ENCODE data around the gene NELL2. TPM values are rescaled to one million over a fixed set of nuclear protein-coding genes. Genes with fewer than 3 reads are reported as not detected.

Gene NELL2
- total and polyA plus RNA-seq, 10 of the 15 experiments (the other 5 are each of a cell fraction or from before 2014, with no cell fraction given) = 0.27 to 2.3 (median 0.76) TPM

DNA sequence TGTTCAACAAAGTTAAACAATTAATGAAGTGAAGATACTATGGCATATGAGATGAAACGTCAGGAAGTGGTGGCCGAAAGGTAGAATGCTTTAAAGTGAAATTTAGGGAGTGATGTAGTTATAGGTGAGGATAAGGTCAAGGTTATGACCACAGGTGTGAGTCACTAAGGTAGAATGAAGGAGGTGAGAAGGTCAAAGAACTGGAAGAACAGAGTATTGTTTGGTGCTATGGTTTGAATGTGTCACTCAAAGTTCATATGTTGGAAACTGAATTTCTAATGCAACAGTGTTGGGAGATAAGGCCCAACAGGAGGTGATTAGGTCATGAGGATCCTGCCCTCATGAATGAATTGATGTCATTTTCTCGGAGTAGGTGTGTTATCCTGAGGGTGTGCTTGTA, 293.6 kb downstream of the NELL2 start:
- DNase-seq (ENCODE audit: low read depth, low spot score) = no peak
- Histone ChIP-seq H3K9ac (ENCODE audit: control insufficient read depth, insufficient read depth, low read length) (no peak overlapping the region), H2AFZ (ENCODE audit: control insufficient read depth, low read depth, low read length) (no peak overlapping the region), H3K36me3 (ENCODE audit: control insufficient read depth in 2 of 2, insufficient read depth in 2 of 2, low read length in 1 of 2) (no peaks in the 10 kb centered on the region), H3K27me3 (replicated peaks in 1 of 2; ENCODE audit: control insufficient read depth in 2 of 2, insufficient read depth in 2 of 2, low read length in 1 of 2) (no peaks in the 10 kb centered on the region), H3K79me2 (ENCODE audit: control insufficient read depth, insufficient read depth, low read length) (no peaks in the 10 kb centered on the region), H4K20me1 (ENCODE audit: control insufficient read depth, insufficient read depth) (no peaks in the 10 kb centered on the region), H3K27ac (ENCODE audit: control insufficient read depth, insufficient read depth) (no peak overlapping the region), H3K9me3 (replicated peaks; ENCODE audit: control insufficient read depth, insufficient read depth, low read length) (no peaks in the 10 kb centered on the region), H3K4me3 (no peak overlapping the region), H3K4me2 (ENCODE audit: control insufficient read depth, insufficient read depth) (no peak overlapping the region), H3K4me1 (ENCODE audit: control insufficient read depth, insufficient read depth, low read length) (no peaks in the 10 kb centered on the region)
- 0% methylated on average over 3 of the region's 3 CpGs for WGBS (ENCODE audit: insufficient coverage, insufficient replicate concordance, low lambda C conversion rate, missing lambda C conversion rate)
- intact Hi-C loops (cut with micrococcal nuclease; ENCODE audit: unreplicated experiment) (no loop called here), in situ Hi-C loops (cut with MboI) (no loop called here)
- no peak for TF ChIP-seq NFYB (IDR thresholded peaks at IDR 0.05; ENCODE audit: insufficient read depth, low read depth, low read length)
- no peak for TF ChIP-seq NFXL1 (IDR thresholded peaks at IDR 0.05; ENCODE audit: borderline replicate concordance)
- TF ChIP-seq SKIL (IDR thresholded peaks at IDR 0.05; ENCODE audit: low read depth, poor library complexity, severe bottlenecking) = no peak
- TF ChIP-seq JUNB (IDR thresholded peaks at IDR 0.05) = no peak
- TF ChIP-seq TCF3 (IDR thresholded peaks at IDR 0.05; ENCODE audit: borderline replicate concordance, insufficient read depth, low read depth, low read length) = no peak
- TF ChIP-seq ATF7 (IDR thresholded peaks at IDR 0.05; ENCODE audit: low read depth) = no peak
- TF ChIP-seq RELA (IDR thresholded peaks at IDR 0.05; ENCODE audit: borderline replicate concordance, partially characterized antibody) = no peak
- TF ChIP-seq KAT2A (conservative IDR thresholded peaks at IDR 0.05; ENCODE audit: control insufficient read depth, low read depth, low read length) = no peak
- no peak for TF ChIP-seq KDM1A (IDR thresholded peaks at IDR 0.05; ENCODE audit: borderline replicate concordance)
- no peak for TF ChIP-seq RFX5 (IDR thresholded peaks at IDR 0.05; ENCODE audit: low read depth, low read length)
- no peak for TF ChIP-seq EZH2 (IDR thresholded peaks at IDR 0.05; ENCODE audit: borderline replicate concordance, control insufficient read depth, low read depth, low read length)
- no peak for ATAC-seq
- ChIA-PET RAD21 (ENCODE audit: unreplicated experiment) (no interaction called here), POLR2A (no interaction called here), SMC1A (ENCODE audit: uncharacterized antibody, unreplicated experiment) (interaction anchor here (2.3 kb wide), 1 partner anchor 10 kb away, joined by 9 read pairs; no protein-coding TSS in a partner anchor), CTCF (no interaction called here)
- FAIRE-seq = no peak
- no TSS peak for BruUV-seq (replicated peaks)
